Measurements from ENCODE around the gene KIF6.

Gene KIF6

DNA sequence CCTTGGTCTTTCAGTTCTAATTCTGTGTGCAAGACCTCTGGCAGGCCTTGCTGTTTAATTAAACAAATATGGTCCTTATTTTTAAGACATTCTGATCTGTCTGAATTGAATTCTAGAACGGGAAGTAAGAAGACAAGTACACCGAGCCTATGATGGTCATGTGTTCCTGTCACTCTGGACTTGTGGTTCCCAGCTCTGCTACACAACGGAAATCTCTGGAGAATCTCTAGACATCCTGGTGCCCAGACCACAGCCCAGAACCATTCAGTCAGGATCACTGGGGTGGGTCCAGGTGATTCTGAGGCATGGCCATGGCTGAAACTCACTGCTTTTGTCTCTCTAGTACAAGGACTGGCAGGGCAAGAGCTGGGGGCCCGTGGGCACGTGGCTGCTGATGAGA, 386.8 kb downstream of the KIF6 start:
- no peak for DNase-seq

GRCh38 chr6:39335780-39336545, 389.2 kb downstream of the KIF6 start:
- DNase-seq, result no peak

- DNase-seq, result no peak
Measured at GRCh38 chr6:39333644-39334438, 391.4 kb downstream of the KIF6 start.

DNA sequence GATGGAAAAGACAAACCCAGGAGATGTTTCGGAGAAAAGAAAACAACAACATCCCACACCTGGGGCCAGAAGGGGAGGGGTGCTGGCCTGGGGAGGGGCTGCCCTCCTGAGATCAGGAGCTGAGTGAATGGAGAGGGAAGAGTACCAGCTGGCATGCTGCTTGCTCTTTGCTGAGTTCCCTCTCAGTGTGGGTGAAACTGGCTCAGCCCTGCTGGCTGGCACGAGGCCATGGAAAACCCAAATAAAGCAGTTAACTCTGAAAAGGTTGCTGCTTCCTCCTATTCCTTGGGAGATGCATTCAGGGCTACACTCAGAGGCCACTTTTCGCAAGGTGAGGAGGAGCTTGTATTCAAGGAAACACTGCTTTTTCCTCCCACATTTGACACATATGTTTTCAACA, 394.7 kb downstream of the KIF6 start:
- peak; percentile 64 for DNase-seq

GRCh38 chr6:39330057-39330456, 395.2 kb downstream of the KIF6 start:
- DNase-seq, result no peak

- DNase-seq, result no peak
Measured at GRCh38 chr6:39328066-39328465, 397.1 kb downstream of the KIF6 start.

DNA sequence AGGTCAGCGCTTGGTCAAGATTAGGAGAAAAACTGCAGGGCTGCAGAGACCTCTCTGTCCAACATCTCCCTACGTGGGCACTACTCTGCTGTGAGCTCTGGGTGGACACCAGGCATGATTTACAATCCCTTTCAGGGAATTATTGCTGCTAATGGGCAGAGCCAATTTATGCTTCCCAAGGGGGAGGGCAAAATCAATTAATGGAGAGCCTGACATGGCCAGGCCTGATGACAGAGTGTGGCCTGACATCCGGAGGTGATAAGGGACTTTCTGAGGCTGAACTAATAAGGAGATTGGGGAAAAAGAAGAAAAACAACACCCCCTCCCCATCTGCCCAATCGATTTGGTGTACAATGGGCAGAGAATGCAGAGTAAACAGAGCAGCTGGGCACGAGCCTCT, 397.7 kb downstream of the KIF6 start:
- DNase-seq, result no peak

- no peak for DNase-seq
Measured at GRCh38 chr6:39322306-39322850, 402.8 kb downstream of the KIF6 start, which contains the start of gene KCNK16. Gene KCNK16, minus strand, starts transcription at chr6:39322702. Its CDS starts 162 bp downstream, at chr6:39322540.

GRCh38 chr6:39321761-39322160, 403.4 kb downstream of the KIF6 start:
- DNase-seq, result no peak

GRCh38 chr6:39320363-39320984, 404.7 kb downstream of the KIF6 start:
- DNase-seq, result no peak

DNA sequence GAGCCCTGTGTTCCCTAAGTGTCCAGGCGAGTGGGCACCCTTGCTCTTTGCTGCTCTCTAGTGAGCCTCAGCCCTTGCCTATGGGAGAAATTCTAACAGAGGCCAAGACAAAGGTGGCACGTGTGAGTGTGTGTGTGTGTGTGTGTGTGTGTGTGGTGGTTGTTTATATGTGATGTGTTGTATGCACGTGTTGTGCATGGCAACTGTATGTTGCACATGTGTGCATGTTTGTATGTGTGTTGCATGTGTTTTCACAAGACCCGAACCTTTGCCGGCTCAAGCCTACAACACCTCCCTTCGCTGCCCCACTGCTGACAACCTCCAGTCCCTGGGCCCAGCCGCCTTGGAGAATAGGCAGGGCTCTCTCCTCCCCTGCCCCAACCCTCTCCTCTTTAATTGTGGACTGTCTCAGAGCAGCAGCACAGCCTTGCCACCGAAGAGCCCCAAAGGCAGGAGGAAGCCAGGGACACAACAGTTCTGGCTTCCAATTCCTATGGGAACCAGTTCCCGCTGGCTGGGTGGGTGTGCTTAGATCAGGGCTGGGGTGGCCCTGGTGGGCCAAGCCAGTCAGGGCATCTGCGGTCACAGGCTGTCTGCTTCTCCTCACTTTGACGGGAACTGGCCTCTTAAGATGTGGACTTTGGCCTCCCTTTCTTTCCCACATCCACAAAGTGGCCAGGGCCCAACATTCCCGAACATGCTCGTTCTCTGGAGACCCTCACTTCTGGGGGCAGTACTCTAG, 405.4 kb downstream of the KIF6 start:
- DNase-seq, result no peak

GRCh38 chr6:39317256-39317655, 408.0 kb downstream of the KIF6 start:
- DNase-seq, result no peak

DNA sequence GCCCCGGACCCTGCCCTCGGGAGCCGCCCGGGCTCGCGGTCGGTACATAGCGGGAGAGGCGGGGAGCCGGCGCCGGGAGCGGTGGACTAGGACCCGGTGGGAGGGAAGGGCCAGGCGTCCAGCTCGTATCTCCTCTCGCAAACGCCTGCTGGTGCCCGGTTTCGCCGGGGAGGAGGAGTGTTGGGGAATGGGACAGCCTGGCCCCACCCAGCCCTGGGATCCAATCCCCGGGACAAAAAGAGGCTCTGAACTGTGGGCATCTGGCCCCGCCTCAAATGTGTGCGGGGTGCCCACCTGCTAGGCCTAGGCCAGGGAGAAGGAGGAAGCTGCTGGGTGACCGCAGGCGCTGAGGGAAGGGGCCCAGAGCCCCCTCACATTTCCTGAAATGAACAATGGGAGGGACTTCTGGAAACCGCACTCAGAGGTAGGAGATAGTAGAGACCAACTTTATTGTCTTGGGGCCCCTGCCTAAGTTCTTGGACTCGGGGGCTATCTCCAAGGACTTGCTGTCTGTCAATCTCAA, 410.9 kb downstream of the KIF6 start, which contains the start of gene KCNK17:
Gene KCNK17, minus strand, starts transcription at position 147 of the 523 bp plus-strand sequence. Its CDS starts 99 bp downstream, at position 48.
- no peak for DNase-seq

- DNase-seq, result peak; percentile 52
Measured at GRCh38 chr6:39313526-39314272, 411.5 kb downstream of the KIF6 start.

GRCh38 chr6:39312912-39313525, 412.2 kb downstream of the KIF6 start:
- no peak for DNase-seq

GRCh38 chr6:39310542-39310941, 414.7 kb downstream of the KIF6 start:
- DNase-seq, result no peak

GRCh38 chr6:39309942-39310531, 415.2 kb downstream of the KIF6 start:
- peak; percentile 35 for DNase-seq

DNA sequence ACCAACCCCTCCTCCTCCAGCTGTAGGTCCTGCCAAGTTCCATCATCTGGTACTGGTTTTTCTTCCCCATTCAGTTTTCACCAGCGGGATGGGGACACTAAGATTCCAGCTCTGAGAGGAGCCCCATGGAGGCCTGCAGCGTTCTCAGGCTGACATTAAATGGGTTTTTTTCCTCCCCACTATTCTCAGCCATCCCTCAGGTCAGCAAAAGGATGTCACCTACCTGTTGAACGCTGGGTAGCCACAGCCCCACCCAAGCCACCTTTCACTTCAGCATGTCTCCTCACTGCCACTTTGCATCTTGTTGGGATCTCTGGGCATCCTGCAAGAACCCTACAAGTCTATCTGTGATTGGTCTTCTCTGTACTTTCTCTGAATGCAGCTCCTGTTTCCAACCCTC, 417.7 kb downstream of the KIF6 start:
- DNase-seq, result no peak

- no peak for DNase-seq
Measured at GRCh38 chr6:39304951-39305350, 420.3 kb downstream of the KIF6 start.

GRCh38 chr6:39303425-39304153, 421.6 kb downstream of the KIF6 start:
- no peak for DNase-seq
